Psoas muscle (tissue), 8 donors: ENCODE results near the gene TMEM9. TPM values are rescaled to one million over a fixed set of nuclear protein-coding genes. Genes with fewer than 3 reads are reported as not detected.

Experiments used
- ATAC-seq, 4 donors: fragments of 200-7000 bp; cut with Tn5 transposase; one replicate each; pipeline ENCODE4 v1.9.1; 2020; ENCODE audit warnings: moderate library complexity in 3 of 4, mild to moderate bottlenecking in 2 of 4
- DNase-seq, 2 donors: peaks; one replicate each; pipeline ENCODE4 v3.0.0-alpha.2; 2020
- H3K27ac ChIP-seq: fragments of 200-600 bp; one replicate; pipeline ENCODE4 v1.8.0; 2022
- H3K27me3 ChIP-seq, 3 donors: fragments of 200-600 bp in 1 of 3; one replicate each; pipeline versions ENCODE4 v1.6.1 to v1.8.0; 2013 to 2022; ENCODE audit warnings: low read length in 2 of 3, mild to moderate bottlenecking in 2 of 3, moderate library complexity in 1 of 3; ENCODE audit not compliant: insufficient read depth in 3 of 3
- H3K36me3 ChIP-seq, 2 donors: fragments of 200-600 bp in 1 of 2; one replicate each; pipeline versions ENCODE4 v1.6.1 to v1.8.0; 2013 to 2022; ENCODE audit warnings: low read depth in 1 of 2, mild to moderate bottlenecking in 1 of 2, moderate library complexity in 1 of 2; ENCODE audit not compliant: insufficient read depth in 1 of 2
- H3K4me1 ChIP-seq: fragments of 200-600 bp; one replicate; pipeline ENCODE4 v1.8.0; 2022
- H3K4me3 ChIP-seq: fragments of 200-600 bp; one replicate; pipeline ENCODE4 v1.8.0; 2022; ENCODE audit warnings: mild to moderate bottlenecking
- H3K9me3 ChIP-seq: fragments of 200-600 bp; one replicate; pipeline ENCODE4 v1.8.0; 2022
- CTCF ChIP-seq: fragments of 200-600 bp; IDR thresholded peaks from one replicate; pipeline ENCODE4 v1.8.0; 2022; ENCODE audit warnings: antibody characterized with exemption
- WGBS, 3 donors: extraction: QIAGEN DNeasy Blood & Tissue Kit; methylation state at CpG; one replicate each; pipeline versions ENCODE4 v1.1.6 to v1.1.7; 2013; 5-methylcytosine and 5-hydroxymethylcytosine counted together
- intact Hi-C, 2 donors: fragments of 100-400 bp; cut with DNase I; formaldehyde crosslinking; loops; one replicate each; pipeline versions ENCODE4 v1.11.0 to v1.14.2; 2022
- polyA plus RNA-seq, 3 donors: library from polyadenylated mRNA; stranded (reverse); fragments of 200-250 nt; gene quantifications; one replicate each; pipeline ENCODE4 v1.2.3, GENCODE V29; 2013
- total RNA-seq, 4 donors: library from RNA; stranded (reverse); fragmentation: NEBNext Ultra II Directional in 2 of 4; extraction: Animal tissue kit (Norgen Biotek cat#: 25700) in 2 of 4; gene quantifications; one replicate each; pipeline versions ENCODE4 v1.2.1 to v1.2.4, GENCODE V29; 2021 to 2023
- donor health status: healthy with polysubstance abuse.
- donor health status: DM: no; HTN: no; CAD: no; lungs with moderate emphysema.
- donor health status: Bipolar disorder and iron deficiency.
- donor health status: healthy.
- donor health status: DM: yes; HTN: yes; CAD: no.
- donor health status: DM: no; HTN: no; CAD: no.
- donor health status: DM: no; HTN: no; CAD: no.
- donor health status: DM: yes; HTN: yes; CAD: no.

Gene TMEM9
- total and polyA plus RNA-seq, 7 donors = 7.2 to 46.3 (median 23.4) TPM

GRCh38 chr1:201156346-201156745, 2.1 kb upstream of the TMEM9 start:
- DNase-seq (no peak), ATAC-seq (no peak)
- no peak overlapping the region for H3K4me3 ChIP-seq
- peaks cover 0 to 8% of the 10 kb centered on the region in 2 donors for H3K36me3 ChIP-seq
- TF ChIP-seq CTCF = no peak
- H3K27ac ChIP-seq = no peak overlapping the region
- intact Hi-C loops = no loop called here
- H3K9me3 ChIP-seq = no peaks in the 10 kb centered on the region
- peaks cover 24% of the 10 kb centered on the region for H3K4me1 ChIP-seq
- WGBS, 3 donors = 85 to 93% (median 88%) methylated on average over 3 of the region's 3 CpGs
- no peaks in the 10 kb centered on the region for H3K27me3 ChIP-seq

GRCh38 chr1:201155354-201155753, 1.1 kb upstream of the TMEM9 start:
- Histone ChIP-seq H3K9me3 (no peaks in the 10 kb centered on the region), H3K36me3 (peaks cover 0 to 18% of the 10 kb centered on the region in 2 donors), H3K4me3 (no peak overlapping the region), H3K4me1 (peaks cover 24% of the 10 kb centered on the region), H3K27me3 (no peaks in the 10 kb centered on the region), H3K27ac (no peak overlapping the region)
- intact Hi-C loops = no loop called here
- ATAC-seq = no peak
- no peak for TF ChIP-seq CTCF
- no peak for DNase-seq
- WGBS, 3 donors = 89 to 95% (median 91%) methylated on average over 2 of the region's 2 CpGs

- Histone ChIP-seq H3K27ac (peak overlapping the region; percentile 73), H3K27me3 (no peaks in the 10 kb centered on the region), H3K36me3 (peaks cover 0 to 34% of the 10 kb centered on the region in 2 donors), H3K9me3 (no peaks in the 10 kb centered on the region), H3K4me3 (peak overlapping the region; percentile 85), H3K4me1 (peaks cover 31% of the 10 kb centered on the region)
- ATAC-seq (peak; percentile 62 to 81 (median 70)), DNase-seq (no peak)
- intact Hi-C loops = loop anchor here in 1 of 2 donors (5.0 kb wide), 1 partner anchor 34 kb away; no protein-coding TSS in a partner anchor
- TF ChIP-seq CTCF = no peak
- WGBS, 3 donors = 4 to 11% (median 9%) methylated on average over 25 to 37 of the region's 37 CpGs
Measured at GRCh38 chr1:201153474-201154388, 543 bp downstream of the TMEM9 start.

- H3K27me3 ChIP-seq = no peaks in the 10 kb centered on the region
- peaks cover 0 to 77% of the 10 kb centered on the region in 2 donors for H3K36me3 ChIP-seq
- WGBS, 3 donors = 64 to 83% (median 77%) methylated on average over 4 of the region's 4 CpGs
- peak; percentile 43 for TF ChIP-seq CTCF
- intact Hi-C loops = loop anchor here (2.0 to 5.0 kb wide), 2 partner anchors 73 kb away; no protein-coding TSS in a partner anchor
- no peak overlapping the region for H3K4me3 ChIP-seq
- ATAC-seq = peak in 2 of 4 donors; percentile 52 to 55
- H3K9me3 ChIP-seq = no peaks in the 10 kb centered on the region
- no peak overlapping the region for H3K27ac ChIP-seq
- H3K4me1 ChIP-seq = peaks cover 25% of the 10 kb centered on the region
- DNase-seq = no peak
Measured at GRCh38 chr1:201149400-201149799, 4.9 kb downstream of the TMEM9 start.
